NCI-H1930 (cell line): Measurements from ENCODE around the gene TALDO1.
"Not testable (repeated sequence)": the region's sequence is repeated elsewhere in the genome, so short reads cannot be mapped to it uniquely, and the experiment has no call there.

Source experiments
- DNase-seq, 2 experiments: peaks; one replicate each; lab custom pipeline; 2025; lab: John Stamatoyannopoulos, UW

TALDO1 gene

DNA sequence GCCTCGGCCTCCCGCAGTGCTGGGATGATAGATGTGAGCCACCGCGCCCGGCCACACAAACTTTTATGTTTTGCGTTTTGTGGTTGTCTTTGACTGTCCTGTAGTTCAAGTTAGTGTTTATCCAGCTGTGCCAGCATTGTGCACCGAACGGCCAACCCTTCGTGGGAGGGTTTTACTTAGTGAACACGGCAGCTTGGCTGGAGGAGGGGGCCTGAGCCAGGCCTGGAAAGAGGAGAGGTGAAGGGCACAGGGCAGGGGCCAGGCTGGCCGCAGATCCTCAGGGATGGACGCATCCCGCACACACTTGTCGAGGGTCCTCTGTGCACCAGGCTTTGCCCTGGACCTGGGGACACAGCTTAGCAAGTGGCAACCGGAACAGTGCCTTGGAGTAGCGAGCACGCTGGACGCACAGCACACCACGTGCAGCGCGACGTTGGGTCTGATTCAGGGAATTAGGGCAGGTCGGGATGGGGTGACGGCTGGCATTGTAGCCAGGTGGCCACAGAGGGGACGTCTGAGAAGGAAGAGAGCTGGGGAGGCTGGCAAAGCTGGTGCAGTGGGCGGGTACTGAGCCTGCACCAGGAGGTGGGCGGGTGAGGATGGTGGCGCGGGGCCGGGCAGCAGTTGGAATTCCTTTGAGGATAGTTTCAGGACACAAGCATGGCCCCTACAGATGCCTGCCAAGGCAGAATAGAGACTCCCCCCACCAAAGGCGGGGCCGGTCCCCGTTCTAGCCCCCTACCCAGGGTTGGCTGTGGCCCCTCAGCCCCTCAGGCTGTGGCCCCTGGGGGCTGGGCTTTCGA lies 27.8 kb upstream of the TALDO1 start:
- no peak for DNase-seq

DNA sequence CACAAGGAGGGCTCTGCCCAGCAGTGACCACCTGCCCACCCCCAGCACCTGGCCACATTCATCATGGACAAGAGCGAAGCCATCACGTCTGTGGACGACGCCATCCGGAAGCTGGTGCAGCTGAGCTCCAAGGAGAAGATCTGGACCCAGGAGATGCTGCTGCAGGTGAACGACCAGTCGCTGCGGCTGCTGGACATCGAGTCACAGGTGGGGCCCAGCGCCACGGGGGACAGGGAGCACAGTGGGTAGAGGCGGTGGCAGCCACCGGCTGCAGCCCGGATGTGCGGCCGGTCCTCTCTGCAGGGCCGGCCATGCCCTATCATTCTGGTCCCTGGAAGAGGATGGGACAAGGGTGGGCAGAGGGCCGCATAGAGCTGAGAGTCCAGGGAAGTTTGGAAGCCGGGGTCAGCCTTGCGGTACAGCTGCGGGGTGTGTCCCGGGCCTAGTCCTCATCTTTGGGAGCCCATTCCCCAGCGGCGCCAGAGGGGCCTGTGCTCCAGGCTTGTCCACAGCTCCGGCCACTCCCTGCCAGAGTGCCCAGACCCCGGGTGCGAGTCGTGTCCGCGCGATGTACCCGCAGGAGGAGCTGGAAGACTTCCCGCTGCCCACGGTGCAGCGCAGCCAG lies 27.1 kb upstream of the TALDO1 start:
- DNase-seq = no peak

DNA sequence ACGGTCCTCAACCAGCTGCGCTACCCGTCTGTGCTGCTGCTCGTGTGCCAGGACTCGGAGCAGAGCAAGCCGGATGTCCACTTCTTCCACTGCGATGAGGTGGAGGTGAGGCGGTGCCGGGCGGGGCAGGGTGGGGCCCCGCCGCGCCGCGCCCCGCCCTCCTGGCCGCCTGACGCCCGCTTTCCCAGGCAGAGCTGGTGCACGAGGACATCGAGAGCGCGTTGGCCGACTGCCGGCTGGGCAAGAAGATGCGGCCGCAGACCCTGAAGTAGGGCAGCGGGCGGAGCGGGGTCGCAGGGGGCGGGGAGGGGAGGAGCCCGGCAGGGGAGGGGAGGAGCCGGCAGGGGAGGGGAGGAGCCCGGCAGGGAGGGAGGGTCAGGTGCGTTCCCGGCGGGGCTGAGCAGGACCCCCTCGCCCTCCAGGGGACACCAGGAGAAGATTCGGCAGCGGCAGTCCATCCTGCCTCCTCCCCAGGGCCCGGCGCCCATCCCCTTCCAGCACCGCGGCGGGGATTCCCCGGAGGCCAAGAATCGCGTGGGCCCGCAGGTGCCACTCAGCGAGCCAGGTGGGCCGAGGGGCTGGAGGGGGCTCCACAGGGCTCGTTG lies 26.5 kb upstream of the TALDO1 start:
- DNase-seq = no peak

DNA sequence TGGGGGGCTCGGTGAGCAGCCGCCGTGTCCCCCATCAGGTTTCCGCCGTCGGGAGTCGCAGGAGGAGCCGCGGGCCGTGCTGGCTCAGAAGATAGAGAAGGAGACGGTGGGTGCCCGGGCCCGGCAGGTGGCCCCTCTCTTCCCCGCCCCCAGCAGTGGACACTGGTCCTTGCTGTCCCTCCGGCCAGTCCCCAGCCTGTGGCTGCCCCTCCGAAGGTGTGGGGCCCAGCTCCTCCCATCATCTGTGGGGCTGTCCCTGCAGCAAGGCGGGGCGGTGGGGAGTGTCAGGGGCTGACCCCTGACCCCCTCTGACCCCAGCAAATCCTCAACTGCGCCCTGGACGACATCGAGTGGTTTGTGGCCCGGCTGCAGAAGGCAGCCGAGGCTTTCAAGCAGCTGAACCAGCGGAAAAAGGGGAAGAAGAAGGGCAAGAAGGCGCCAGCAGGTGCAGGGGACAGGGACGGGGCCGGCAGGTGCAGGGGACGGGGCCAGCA lies 26.0 kb upstream of the TALDO1 start:
- no peak for DNase-seq

DNA sequence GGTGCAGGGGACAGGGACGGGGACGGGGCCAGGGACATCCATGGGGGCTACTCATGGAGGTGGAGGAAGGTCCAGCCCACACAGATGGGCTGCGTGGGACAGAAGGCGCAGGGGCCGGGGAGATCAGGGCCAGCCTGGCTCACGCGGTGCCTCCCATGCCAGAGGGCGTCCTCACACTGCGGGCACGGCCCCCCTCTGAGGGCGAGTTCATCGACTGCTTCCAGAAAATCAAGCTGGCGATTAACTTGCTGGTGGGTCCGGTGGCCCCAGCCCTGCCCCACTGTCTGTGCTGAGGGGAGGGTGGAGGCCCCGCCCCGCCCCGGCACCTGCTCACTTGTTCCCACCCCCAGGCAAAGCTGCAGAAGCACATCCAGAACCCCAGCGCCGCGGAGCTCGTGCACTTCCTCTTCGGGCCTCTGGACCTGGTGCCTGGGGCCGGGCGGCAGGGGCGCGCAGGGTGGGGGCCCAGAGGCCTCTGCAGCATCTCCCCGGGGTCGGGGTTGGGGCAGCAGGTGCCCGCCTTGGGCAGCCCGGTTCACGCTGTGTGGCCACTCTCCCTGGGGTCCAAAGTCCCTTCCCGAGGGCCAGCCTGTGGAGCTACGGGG lies 25.4 kb upstream of the TALDO1 start:
- no peak for DNase-seq

DNA sequence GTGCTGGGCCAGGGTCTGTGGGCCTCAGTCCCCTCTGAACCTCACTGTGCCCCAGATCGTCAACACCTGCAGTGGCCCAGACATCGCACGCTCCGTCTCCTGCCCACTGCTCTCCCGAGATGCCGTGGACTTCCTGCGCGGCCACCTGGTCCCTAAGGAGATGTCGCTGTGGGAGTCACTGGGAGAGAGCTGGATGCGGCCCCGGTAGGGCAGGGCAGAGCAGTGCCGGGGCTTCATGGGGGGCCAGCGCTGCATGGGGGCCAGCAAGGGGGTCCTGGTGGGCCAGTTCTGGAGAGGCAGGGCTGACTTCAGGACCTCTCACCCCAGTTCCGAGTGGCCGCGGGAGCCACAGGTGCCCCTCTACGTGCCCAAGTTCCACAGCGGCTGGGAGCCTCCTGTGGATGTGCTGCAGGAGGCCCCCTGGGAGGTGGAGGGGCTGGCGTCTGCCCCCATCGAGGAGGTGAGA lies 24.9 kb upstream of the TALDO1 start:
- no peak for DNase-seq

DNA sequence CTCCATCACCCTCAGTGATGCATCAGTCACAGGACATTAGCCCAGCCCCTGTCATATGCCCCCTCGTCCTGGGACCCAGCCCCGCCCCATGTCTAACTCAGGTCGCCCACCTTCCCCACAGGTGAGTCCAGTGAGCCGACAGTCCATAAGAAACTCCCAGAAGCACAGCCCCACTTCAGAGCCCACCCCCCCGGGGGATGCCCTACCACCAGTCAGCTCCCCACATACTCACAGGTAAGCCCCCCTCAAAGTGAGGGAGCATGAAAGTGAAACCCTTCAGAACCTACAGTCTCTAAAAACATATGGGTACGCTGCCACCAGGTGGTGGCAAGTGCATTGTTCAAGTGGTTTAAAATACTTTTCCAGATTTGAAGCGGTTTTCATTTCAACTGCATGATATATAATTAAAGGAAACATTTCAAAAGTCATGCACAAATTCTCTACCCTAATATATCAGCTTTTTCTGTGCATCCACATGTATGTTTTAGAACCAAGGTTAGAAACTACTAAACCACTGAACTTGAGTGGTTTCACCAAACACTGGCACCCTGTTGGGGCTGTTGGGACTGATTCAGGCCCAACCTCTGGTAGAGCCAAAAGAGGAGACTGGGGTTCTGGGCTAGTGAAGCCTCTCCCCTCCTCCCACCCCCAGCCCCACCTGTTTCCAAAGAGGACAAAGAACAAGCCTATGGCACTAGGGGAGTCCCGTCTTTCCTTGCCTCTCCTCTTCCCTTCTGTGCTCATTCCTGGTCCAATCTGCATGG lies 24.0 kb upstream of the TALDO1 start:
- DNase-seq = peak in 1 of 2 experiments; percentile 50

DNA sequence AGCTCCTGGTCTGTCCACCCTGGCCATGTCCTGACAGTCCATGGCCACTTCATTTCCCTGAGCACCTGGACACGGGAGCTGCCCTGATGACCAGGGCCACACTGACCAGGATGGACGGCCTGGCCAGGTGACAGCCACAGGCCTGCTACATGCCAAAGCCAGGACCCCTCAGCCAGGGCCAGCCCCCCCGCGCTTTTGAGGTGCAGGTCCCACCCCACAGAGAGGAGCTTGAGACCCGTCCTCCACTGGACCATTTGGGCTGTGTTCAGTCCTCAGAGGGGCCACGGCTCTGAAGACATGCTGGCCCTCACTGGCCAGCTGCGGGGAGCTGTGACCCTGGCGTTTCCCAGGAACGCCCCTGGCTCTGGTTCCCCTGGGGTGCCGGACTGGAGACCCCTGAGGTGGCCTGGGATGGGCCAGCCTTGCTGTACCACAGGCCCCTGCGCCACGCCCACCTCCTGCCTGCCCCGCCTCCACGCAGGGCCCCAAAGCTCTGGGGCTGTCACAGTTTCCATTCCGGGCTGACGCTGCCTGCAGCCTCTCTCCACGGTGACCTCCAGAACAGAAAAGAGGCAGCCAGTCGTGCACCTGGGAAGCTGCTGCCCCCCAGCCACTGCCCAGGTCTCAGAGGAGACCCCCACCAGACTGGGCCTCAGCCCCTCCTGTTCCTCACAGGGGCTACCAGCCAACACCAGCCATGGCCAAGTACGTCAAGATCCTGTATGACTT lies 23.1 kb upstream of the TALDO1 start:
- DNase-seq = no peak

DNA sequence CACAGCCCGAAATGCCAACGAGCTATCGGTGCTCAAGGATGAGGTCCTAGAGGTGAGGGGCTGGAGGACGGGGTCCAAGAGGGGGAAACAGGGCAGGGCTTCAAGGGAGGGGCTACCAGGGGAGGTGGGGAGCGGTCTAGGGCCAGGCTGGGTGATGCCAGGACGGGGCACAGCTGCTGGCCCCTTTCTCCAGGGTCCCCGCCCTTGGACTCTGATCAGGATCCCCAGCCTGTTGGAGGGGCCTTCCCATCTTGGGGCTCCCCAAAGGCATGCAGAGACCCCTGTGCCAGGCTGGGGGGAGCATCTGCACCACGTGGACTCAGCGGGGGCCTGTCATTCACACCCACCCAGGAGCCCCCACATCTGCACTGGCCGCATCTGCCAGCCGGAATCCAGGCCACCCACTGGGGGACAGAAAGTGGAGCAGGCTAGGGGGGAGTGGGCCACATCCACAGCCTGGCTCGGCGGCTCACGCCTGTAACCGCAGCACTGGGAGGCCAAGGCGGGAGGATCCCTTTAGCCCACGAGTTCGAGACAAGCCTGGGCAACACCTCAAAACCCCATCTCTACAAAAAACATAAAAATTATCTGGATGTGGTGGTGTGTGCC lies 22.4 kb upstream of the TALDO1 start:
- DNase-seq = no peak

DNA sequence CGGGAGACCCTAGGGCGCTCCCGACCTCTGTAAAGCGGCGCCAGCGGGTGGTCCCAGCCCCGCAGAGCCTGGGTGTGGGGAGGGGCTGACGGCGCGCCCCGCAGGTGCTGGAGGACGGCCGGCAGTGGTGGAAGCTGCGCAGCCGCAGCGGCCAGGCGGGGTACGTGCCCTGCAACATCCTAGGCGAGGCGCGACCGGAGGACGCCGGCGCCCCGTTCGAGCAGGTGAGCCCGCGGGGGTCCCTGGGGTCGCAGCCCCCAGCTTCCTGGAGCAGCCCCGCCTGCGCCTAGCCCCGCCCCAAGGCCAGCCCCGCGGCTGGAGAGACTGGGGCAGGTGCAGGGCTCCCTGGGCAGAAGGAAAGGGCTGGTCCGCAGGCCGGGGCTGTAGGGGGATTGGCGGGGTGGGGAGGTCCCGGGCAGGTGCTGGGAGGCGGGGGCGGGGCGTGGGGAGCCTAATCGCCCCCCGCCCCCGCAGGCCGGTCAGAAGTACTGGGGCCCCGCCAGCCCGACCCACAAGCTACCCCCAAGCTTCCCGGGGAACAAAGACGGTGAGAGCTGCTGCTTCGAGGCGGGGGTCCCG lies 21.6 kb upstream of the TALDO1 start:
- no peak for DNase-seq

DNA sequence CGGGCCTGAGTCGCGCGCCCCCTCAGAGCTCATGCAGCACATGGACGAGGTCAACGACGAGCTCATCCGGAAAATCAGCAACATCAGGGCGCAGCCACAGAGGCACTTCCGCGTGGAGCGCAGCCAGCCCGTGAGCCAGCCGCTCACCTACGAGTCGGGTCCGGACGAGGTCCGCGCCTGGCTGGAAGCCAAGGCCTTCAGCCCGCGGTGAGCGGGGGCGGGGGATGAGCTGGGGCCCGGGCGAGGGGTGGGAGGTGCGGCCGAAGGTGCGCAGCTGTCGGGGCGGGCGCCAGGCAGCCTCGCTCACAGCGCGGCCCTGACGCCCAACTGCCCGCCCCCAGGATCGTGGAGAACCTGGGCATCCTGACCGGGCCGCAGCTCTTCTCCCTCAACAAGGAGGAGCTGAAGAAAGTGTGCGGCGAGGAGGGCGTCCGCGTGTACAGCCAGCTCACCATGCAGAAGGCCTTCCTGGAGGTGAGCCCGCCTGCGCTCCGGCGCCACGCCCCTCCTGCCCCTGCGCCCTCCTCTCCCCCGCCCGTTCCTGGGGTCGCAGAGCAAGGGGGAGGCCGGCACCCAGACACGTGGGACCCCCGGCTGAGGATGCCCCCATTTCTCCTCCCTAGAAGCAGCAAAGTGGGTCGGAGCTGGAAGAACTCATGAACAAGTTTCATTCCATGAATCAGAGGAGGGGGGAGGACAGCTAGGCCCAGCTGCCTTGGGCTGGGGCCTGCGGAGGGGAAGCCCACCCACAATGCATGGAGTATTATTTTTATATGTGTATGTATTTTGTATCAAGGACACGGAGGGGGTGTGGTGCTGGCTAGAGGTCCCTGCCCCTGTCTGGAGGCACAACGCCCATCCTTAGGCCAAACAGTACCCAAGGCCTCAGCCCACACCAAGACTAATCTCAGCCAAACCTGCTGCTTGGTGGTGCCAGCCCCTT lies 20.7 kb upstream of the TALDO1 start:
- no peak for DNase-seq

DNA sequence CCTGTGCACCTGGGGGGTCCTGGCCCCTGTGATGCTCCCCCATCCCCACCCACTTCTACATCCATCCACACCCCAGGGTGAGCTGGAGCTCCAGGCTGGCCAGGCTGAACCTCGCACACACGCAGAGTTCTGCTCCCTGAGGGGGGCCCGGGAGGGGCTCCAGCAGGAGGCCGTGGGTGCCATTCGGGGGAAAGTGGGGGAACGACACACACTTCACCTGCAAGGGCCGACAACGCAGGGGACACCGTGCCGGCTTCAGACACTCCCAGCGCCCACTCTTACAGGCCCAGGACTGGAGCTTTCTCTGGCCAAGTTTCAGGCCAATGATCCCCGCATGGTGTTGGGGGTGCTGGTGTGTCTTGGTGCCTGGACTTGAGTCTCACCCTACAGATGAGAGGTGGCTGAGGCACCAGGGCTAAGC lies 20.0 kb upstream of the TALDO1 start:
- DNase-seq = no peak

DNA sequence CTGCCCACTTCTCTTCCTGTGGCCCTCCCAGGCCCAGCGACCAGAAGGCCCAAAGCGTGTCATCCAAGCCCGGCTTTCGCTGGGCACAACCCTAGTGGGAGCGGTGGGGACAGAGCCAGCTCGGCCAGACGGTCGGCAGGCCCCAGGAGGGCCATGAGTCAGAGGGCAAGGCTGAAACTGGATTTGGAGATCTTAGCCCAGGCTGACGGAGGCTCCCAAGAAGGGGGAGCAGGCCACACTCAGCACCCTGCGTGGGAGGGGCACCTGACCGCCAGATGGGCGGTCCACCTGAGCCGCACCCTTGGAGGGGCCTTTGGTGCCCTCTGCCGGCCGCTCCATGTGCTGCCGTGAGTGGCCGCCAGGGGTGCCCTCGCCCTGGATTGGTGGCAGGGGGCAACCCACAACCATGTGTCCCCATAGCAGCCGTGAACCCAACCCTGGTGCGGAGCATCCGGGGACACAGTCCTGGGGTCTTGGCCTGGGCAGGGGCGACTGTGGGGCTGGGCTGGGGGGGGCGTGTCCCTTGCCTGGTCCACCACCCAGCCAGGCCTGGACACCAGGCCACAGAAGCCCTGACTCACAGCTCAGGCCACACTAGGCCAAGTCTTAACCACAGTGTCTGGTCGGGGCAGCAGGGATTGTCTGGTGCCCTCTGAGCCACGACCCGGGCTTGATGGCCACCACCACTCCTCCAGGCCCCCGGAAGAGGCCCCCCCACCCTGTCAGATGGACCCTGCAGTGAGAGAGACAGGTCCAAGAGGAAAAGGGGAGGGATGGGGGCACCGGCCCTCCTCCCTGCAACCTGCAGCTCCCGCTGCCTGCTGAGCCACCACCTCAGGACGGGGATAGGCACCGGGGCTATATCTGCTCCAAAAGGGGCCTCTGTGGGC lies 19.2 kb upstream of the TALDO1 start:
- DNase-seq = peak; percentile 59 to 84

DNA sequence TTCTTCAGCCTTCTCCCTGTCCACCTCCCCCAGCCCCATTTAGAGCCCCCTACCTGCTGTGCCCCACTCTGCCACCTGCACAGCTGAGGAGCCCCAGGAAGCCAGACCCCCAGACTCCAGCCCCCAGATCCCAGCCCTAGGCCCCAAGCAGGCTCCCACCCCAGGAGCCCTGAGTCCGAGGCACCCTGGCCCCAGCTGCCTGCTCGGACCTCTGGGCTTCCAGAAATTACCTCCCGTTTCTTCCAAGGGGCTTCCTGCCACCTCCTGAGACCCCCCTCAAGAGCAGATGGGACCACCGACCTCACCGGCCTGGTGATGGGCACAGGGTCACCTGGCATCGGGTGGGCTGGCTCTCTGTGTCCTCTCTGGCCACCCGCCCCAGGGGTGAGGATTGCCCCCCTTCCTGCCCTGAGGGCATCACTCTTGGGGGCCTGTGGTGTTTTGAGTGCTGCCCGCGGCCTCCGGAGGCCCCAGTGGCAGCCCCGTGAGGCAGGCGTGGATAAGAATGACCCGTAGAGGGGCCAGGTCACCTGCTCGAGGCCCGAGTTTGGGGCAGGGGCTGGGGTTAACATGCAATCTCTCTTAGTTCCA lies 18.3 kb upstream of the TALDO1 start:
- DNase-seq = no peak

DNA sequence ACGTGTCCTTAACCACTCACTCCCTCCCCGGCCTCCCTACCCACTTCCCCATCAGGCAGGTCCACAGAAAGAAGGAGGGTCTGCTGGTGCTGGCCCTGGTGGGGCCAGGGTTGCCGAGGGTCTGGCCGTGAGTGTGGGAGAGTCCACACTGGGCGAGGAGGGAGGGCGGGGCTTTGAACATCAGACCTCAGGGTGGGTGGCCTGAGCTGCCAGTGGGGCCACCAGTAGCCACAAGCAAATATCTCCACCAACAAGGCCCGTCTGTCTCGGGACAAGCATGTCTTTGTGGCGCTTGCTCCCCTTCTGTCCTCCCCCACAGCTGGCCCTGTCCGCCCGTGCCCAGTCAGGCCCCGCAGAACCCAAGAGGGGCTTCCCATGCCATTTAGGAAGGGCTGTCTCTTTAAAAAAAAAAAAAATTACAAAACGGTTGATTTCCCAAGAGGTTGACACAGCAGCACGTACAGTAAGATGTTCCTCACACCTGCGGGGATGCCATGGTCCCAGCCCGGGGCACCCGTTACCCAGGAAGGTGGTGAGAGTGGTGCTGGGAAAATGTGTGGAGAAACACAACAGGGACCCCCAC lies 17.7 kb upstream of the TALDO1 start:
- DNase-seq = no peak

DNA sequence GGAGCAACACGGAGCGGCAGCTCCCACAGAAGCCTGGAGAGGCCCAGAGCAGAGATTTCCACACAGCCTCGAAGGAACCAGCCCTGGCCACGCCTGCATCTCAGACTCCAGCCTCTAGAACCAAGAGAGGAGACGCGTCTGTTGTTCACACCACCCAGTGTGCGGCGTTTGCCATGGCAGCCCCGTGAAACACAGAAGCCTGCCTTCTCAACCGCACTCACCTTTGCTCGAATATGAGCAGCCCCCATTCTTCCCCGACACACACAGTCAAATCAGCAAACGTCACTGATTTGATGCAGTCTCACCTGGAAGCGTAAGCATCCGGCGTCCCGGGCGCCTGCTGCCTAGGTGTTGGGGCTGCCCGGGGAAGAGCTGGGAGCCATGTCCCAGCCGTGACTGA lies 14.2 kb upstream of the TALDO1 start:
- no peak for DNase-seq

DNA sequence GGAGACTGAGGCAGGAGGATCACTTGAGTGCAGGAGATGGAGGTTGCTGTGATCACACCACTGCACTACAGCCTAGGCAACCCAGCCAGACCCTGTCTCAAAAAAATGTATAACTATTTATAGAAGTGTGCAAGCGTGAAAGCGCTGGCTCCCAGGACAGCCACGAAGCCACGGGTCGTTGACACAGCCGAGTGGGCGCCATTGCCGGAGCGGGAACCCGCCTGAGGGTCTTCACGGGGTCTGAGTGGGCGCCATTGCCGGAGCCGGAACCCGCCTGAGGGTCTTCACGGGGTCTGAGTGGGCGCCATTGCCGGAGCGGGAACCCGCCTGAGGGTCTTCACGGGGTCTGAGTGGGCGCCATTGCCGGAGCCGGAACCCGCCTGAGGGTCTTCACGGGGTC lies 12.7 kb upstream of the TALDO1 start:
- not testable (repeated sequence) for DNase-seq
